K562 (cell line): ENCODE data around the gene C1orf167. TPM values are rescaled to one million over a fixed set of nuclear protein-coding genes. Genes with fewer than 3 reads are reported as not detected.

ENCODE experiments used
- AFF4 ChIP-seq: sonication (generic); formaldehyde crosslinking; IDR thresholded peaks from 2 replicates; pipeline ENCODE4 v1.8.0; 2023; ENCODE audit warnings: mild to moderate bottlenecking, missing genetic modification reagents
- BDP1 ChIP-seq: IDR thresholded peaks from 3 replicates; pipeline ENCODE4 v1.6.1; 2011; ENCODE audit not compliant: insufficient read length, insufficient read depth
- CBFB ChIP-seq: sonication (generic); formaldehyde crosslinking; IDR thresholded peaks from 2 replicates; pipeline ENCODE4 v1.4.0; 2020; ENCODE audit warnings: mild to moderate bottlenecking, missing genetic modification reagents
- FOS ChIP-seq: IDR thresholded peaks from 3 replicates; pipeline ENCODE4 v1.6.1; 2011; ENCODE audit not compliant: insufficient read length; ENCODE audit errors: extremely low read depth
- FOSL1 ChIP-seq: fragments of 200-800 bp; sonication (Bioruptor generic); conservative IDR thresholded peaks from 2 replicates; pipeline ENCODE4 v1.6.1; 2016; ENCODE audit warnings: missing genetic modification characterization, missing compliant biosample characterization
- FOXO4 ChIP-seq: fragments of 450-650 bp; formaldehyde crosslinking; IDR thresholded peaks from 2 replicates; pipeline ENCODE4 v1.4.0; 2020; ENCODE audit warnings: mild to moderate bottlenecking, moderate library complexity
- GABPB1 ChIP-seq: sonication (generic); formaldehyde crosslinking; IDR thresholded peaks from 2 replicates; pipeline ENCODE4 v1.8.0; 2022; ENCODE audit warnings: mild to moderate bottlenecking, missing genetic modification reagents
- HINFP ChIP-seq: fragments of 450-650 bp; conservative IDR thresholded peaks from 2 replicates; pipeline ENCODE4 v1.6.1; 2016; ENCODE audit warnings: missing genetic modification characterization, low read depth, mild to moderate bottlenecking, control low read depth, missing compliant biosample characterization
- HNRNPLL ChIP-seq: fragments of 200-400 bp; formaldehyde crosslinking; IDR thresholded peaks from 2 replicates; pipeline ENCODE4 v1.6.1; 2017; ENCODE audit warnings: low read length, low read depth, mild to moderate bottlenecking; ENCODE audit not compliant: poor library complexity, severe bottlenecking
- NCOA1 ChIP-seq: fragments of 450-650 bp; IDR thresholded peaks from 2 replicates; pipeline ENCODE4 v1.6.1; 2016; ENCODE audit warnings: low read depth
- RB1 ChIP-seq: fragments of 450-650 bp; IDR thresholded peaks from 2 replicates; pipeline ENCODE4 v1.6.1; 2017; ENCODE audit warnings: low read depth, mild to moderate bottlenecking
- RCOR1 ChIP-seq, 2 experiments: IDR thresholded peaks; 2 replicates each; pipeline ENCODE4 v1.6.1; 2012; ENCODE audit warnings: low read depth in 2 of 2, low read length in 2 of 2, borderline replicate concordance in 1 of 2, improper control_type of control experiment in 1 of 2
- ZBTB11 ChIP-seq, 3 experiments: fragments of 200-800 bp in 1 of 3; fragments of 250-450 bp in 1 of 3; fragments of 450-650 bp in 1 of 3; sonication (Bioruptor Pico) in 1 of 3; sonication (Bioruptor generic) in 1 of 3; formaldehyde crosslinking in 1 of 3; IDR thresholded peaks; 2 replicates each; pipeline versions ENCODE4 v1.6.1 to v1.8.0; 2016 to 2022; ENCODE audit warnings: mild to moderate bottlenecking in 2 of 3, missing genetic modification characterization in 2 of 3, missing compliant biosample characterization in 1 of 3, moderate library complexity in 1 of 3
- ZNF175 ChIP-seq: fragments of 200-800 bp; sonication (Bioruptor generic); IDR thresholded peaks from 2 replicates; pipeline ENCODE4 v1.6.1; 2016; ENCODE audit warnings: low read depth, mild to moderate bottlenecking, missing genetic modification characterization, missing compliant biosample characterization
- ZNF316 ChIP-seq: fragments of 450-650 bp; IDR thresholded peaks from 2 replicates; pipeline ENCODE4 v1.6.1; 2016
- ZNF583 ChIP-seq: fragments of 250-450 bp; sonication (Bioruptor Pico); IDR thresholded peaks from 2 replicates; pipeline ENCODE4 v1.4.0; 2020
- ZSCAN32 ChIP-seq: fragments of 450-650 bp; formaldehyde crosslinking; IDR thresholded peaks from 2 replicates; pipeline ENCODE4 v1.4.0; 2020; ENCODE audit warnings: mild to moderate bottlenecking, moderate library complexity
- polyA plus RNA-seq, 8 experiments: library from polyadenylated mRNA; depleted of rRNA in 4 of 8; stranded (reverse) in 5 of 8; unstranded in 3 of 8; fragments of >200 nt; fragmentation: Nextera tagmentation in 2 of 8; fragmentation: Illumina TruSeq in 1 of 8; extraction: Ambion mirVana in 2 of 8; extraction: Trizol in 1 of 8; gene quantifications; 2 replicates each; pipeline versions ENCODE4 v1.2.1 to v1.2.3, GENCODE V29; 2011 to 2014; ENCODE audit warnings: inconsistent platforms in 1 of 8, missing spikeins in 1 of 8
- total RNA-seq, 7 experiments: library from RNA; depleted of rRNA in 6 of 7; stranded (reverse); fragments of >200 nt in 6 of 7; fragmentation: Illumina TruSeq in 2 of 7; extraction: Trizol in 2 of 7; gene quantifications; 2 replicates each; pipeline versions ENCODE4 v1.2.1 to v1.2.3, GENCODE V29; 2011 to 2021; ENCODE audit warnings: low replicate concordance in 1 of 7

Gene C1orf167
- total and polyA plus RNA-seq, 9 of the 15 experiments (the other 6 are each of a cell fraction or from before 2014, with no cell fraction given), result 0.22 to 0.86 (median 0.31) TPM; not detected in 2

- TF ChIP-seq AFF4 (CRISPR knock-in tag) (no peak), ZNF583 (CRISPR knock-in tag) (no peak), NCOA1 (no peak), RCOR1 (IDR thresholded peaks at IDR 0.05; ENCODE audit: borderline replicate concordance in 1 of 2, low read depth in 2 of 2, low read length in 2 of 2) (no peak), HNRNPLL (no peak), CBFB (CRISPR knock-in tag) (no peak), ZNF316 (no peak), ZBTB11 (CRISPR knock-in tag; IDR thresholded peaks at IDR 0.05) (peak in 1 of 3 experiments; percentile 50; a peak in 1 of 6 replicates), GABPB1 (CRISPR knock-in tag) (peak; percentile 92), RB1 (no peak), FOSL1 (tag) (no peak), ZNF175 (CRISPR knock-in tag) (0 out of 2 replicates have a peak, but pooled peaks have one; percentile 2), ZSCAN32 (CRISPR knock-in tag) (no peak), FOXO4 (CRISPR knock-in tag) (no peak), FOS (no peak), BDP1 (no peak), HINFP (no peak)
Observed at GRCh38 chr1:11802616-11802972, 40.6 kb downstream of the C1orf167 start (continued).
